Measurements from ENCODE around the gene STRBP.
"Not testable (repeated sequence)": the region's sequence is repeated elsewhere in the genome, so short reads cannot be mapped to it uniquely, and the experiment has no call there.

Gene STRBP

GRCh38 chr9:123283048-123283408, 14.6 kb upstream of the STRBP start:
- DNase-seq (ENCODE audit: low read depth in 2 of 2), result no peak

- no peak for DNase-seq (ENCODE audit: low read depth in 2 of 2)
Observed at GRCh38 chr9:123282362-123283047, 14.1 kb upstream of the STRBP start.

DNA sequence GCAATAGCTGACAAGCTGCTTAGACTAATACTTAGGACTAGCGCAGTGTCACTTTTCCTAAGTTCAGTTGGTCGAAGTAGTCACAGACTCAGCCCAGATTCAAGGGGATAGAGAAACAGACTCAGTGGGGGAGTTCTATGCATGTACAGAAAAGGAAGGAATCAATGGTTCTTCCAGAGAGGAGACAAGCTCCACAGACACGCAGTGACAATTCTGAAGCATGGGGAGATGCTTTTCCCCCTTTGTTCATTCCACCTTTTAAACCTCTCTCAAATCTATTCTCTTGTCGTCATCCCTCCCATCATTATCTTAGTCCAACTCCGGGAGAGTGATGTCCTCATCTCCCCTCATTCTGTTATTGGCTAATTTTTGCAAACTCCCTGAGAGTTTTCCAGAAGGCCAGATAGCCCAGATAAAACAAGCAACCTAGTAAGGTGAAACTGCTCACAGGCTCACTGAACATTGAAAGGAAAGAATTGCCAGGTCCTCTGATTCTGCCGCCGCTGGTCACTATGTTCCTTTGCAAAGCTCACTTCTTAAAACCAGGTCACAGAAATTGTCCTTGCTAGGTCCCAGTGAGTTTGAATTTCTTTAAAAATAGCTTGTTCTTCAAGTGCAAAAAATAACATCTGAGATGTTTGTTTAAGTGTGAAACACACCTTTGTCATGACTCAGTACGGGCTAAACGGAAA, 13.4 kb upstream of the STRBP start:
- no peak for DNase-seq (ENCODE audit: low read depth in 2 of 2)

DNA sequence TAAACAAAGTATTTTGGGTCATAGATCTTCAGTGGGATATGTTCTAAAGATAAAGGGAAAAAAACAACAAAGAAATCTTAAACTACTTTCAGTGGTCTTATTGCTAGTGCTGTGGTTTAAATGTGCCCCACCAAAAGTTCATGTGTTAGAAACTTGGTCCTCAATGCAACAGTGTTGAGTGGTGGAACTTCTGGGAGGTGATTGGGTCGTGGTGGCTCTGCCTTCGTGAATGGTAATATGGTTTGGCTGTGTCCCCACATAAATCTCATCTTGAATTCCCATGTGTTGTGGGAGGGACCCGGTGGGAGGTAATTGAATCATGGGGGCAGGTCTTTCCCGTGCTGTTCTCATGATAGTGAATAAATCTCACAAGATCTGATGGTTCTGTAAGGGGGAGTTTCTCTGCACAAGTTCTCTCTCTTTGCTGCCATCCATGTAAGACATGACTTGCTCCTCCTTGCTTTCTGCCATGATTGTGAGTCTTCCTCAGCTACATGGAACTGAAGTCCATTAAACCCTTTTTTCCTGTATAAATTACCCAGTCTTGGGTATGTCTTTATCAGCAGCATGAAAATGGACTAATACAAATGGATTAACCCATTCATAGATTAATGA, 10.6 kb upstream of the STRBP start:
- not testable (repeated sequence) for DNase-seq (ENCODE audit: low read depth in 2 of 2)

- DNase-seq (ENCODE audit: low read depth in 2 of 2), result no peak
Observed at GRCh38 chr9:123278361-123278760, 10.0 kb upstream of the STRBP start.

DNA sequence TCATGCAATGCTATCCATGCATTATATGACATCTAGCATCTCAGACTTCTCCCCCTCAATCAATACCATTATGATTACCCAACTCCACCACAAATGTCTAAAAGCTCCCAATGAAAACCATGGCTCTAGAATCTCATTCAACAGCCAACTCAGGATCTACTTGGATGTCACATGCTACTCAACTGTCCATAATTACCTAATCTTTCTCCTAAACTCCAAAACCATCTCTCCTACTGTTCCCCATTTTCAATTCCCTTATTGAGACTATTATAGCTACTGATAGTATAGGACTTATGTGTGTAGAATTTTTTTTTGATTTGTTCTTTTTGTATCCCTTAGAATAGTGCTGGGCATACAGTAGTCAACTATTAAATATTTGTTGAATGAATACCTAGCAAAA, 8.2 kb upstream of the STRBP start:
- no peak for DNase-seq (ENCODE audit: low read depth in 2 of 2)

GRCh38 chr9:123271133-123271532, 2.7 kb upstream of the STRBP start:
- not testable (repeated sequence) for DNase-seq (ENCODE audit: low read depth in 2 of 2)

- no peak for DNase-seq (ENCODE audit: low read depth in 2 of 2)
Observed at GRCh38 chr9:123269281-123269680, 895 bp upstream of the STRBP start.

DNA sequence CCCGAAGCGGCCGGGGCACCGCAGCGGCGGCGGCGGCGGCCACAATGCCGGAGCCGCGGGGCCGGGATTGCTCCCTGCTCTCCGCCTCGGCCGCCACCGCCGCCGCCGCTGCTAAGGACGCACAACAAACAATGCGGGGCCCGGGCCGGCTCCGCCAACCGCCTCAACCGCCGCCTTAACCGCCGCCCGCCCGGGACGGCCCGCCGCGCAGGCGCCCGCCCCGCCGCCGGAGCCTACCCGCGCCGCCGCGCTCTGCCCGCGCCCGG, 254 bp downstream of the STRBP start:
- no peak for DNase-seq (ENCODE audit: low read depth in 2 of 2)

- no peak for DNase-seq (ENCODE audit: low read depth in 2 of 2)
Observed at GRCh38 chr9:123267481-123268198, 746 bp downstream of the STRBP start.

DNA sequence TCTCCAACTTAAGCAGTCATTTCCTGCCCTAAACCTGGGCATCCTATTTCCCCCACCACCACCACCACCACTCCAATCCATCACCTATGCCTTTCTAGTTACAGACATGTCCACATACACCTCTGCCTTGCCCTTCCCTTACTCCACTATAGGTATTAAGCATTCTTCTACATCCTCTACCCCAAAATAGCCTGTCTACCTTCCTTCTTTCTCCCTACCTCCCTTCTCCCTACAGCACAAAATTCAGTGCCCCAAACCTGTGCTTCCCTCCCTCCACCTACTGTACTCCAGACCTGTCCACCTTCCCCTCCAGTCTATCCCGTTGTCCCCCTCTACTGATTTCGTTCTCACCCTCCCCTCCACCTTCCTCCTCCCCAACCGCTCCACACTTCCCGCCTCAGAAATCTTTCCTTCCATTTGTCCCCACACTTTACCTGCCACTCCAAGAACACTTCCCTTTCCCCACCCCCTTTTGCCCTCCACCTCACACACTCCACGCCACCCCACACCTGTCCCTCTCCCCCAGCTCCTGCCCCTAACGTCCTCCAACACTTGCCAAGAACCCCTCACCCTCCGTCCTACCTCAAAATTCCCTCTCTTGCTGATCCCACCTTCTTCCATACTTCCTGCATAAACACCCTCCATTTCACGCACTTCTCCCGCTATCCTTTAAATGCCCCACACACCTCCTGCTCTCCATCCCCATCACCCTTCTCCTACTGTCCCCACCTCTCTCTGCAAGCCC, 1.6 kb downstream of the STRBP start:
- no peak for DNase-seq (ENCODE audit: low read depth in 2 of 2)

GRCh38 chr9:123265833-123266232, 2.6 kb downstream of the STRBP start:
- DNase-seq (ENCODE audit: low read depth in 2 of 2), result no peak

DNA sequence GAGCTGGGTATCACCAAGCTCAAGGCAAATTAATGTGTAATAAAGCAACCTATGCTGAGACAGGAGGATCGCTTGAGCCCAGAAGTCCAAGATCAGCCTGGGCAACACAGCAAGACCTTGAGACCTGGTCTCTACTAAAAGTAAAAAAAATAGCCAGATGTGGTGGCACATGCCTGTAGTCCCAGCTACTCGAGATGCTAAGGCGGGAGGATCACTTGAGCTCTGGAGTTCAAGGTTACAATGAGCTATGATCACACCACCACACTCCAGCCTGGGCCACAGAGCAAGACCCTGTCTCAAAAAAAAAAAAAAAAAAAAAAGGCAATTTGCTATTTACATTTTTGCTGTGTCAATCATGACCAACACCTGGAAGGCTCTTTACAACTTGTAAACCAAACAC, 5.2 kb downstream of the STRBP start:
- DNase-seq (ENCODE audit: low read depth in 2 of 2), result no peak

- no peak for DNase-seq (ENCODE audit: low read depth in 2 of 2)
Observed at GRCh38 chr9:123262338-123262737, 6.0 kb downstream of the STRBP start.

DNA sequence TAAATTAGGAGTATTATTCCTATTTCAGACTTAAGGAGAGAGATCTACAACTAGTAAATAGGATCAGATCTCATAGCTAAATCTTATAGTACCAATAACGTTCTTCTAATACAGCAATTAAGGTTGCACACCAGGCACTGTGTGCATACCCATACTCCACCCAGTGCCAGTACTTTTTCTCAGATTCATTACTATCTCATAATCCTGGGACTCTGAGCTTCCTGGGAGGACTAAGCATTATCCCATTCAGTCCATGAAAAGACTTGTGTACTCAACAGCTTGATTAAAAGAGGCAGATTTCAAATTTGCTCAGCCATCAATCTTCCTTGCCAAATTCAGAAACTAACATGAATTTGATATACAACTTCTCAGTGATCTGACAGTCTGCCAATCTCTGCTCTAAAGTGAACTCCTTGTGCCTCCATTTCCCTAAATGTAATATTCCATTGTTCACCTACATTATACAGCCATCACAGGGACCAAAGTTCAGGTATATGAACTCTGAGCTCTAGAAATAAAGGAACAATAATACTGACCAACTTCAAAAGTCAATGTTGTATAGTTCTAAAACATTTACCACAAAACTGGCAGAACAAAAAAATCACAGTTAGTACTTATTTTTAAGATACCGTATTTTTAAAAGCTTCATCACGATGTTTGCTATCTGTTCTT, 7.2 kb downstream of the STRBP start:
- DNase-seq (ENCODE audit: low read depth in 2 of 2), result no peak

DNA sequence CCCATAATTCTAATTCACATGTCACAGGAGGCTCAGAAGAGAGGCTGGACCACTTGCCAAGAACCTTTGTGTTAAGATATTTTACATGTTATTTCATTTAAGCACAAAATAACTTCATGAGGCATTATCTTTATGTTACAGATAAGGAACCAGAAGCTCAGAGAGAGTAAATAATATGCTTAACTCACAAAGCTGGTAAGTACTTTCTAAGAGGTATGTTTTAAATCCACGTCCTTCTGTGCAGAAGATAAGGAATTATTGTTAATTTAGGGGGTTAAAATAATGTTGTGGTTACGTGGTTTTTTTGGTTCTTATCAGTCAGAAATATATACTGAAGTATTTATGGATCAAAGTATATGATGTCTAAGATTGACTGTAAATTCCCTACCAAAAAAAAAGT, 8.0 kb downstream of the STRBP start:
- no peak for DNase-seq (ENCODE audit: low read depth in 2 of 2)

DNA sequence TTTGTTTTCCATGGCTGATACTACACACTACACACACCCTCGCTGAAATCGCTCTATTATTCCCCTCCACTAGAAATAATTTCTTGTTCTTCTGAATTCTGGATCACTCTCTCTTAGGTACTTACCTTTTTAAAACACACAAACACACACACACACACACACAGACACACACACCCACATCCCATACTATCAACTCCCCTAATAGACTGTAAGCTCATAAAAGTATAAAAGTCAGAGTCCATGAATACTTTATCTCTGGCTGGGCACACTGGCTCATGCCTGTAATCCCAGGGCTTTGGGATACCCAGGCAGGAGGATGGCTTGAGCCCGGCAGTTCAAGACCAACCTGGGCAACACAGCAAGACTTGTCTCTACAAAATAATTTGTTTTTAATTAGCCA, 11.1 kb downstream of the STRBP start:
- DNase-seq (ENCODE audit: low read depth in 2 of 2), result no peak

DNA sequence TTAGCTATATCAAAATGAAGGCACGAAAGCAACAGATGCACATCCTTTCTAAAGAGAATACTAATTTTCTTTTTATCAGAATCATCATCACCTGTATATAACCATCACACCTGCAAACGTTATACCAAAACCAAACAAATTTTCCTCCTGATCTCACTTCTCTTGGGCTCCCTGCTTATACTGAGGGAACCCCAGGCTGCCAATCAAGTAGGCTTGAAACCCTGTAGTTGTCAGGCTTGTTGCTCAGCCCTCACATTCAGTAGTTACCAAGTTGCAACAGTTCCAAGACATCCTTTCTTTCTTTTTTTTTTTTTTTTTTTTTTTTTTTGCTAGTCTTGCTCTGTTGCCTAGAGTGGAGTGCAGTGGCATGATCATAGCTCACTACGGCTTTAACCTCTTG, 12.7 kb downstream of the STRBP start:
- DNase-seq (ENCODE audit: low read depth in 2 of 2), result no peak

GRCh38 chr9:123253204-123253603, 15.2 kb downstream of the STRBP start:
- DNase-seq (ENCODE audit: low read depth in 2 of 2), result no peak

DNA sequence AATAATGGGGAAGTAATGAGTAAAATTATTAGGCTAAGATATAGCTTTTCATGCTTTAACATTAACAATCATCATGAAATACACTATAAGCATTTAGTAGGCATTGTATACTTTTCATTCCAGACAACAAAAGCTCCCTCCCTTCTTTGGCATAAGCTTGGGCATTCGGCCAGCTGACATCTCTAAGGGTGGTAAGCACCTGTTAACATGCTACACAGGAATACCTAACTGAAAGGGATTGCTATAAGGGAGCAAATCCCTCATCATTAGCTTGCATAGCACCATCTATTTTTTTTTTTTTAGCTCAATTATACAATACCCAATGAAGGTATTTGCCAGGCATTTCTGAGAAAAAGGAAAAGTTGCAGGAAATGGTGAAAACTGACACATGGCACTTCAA, 16.6 kb downstream of the STRBP start:
- DNase-seq (ENCODE audit: low read depth in 2 of 2), result no peak

DNA sequence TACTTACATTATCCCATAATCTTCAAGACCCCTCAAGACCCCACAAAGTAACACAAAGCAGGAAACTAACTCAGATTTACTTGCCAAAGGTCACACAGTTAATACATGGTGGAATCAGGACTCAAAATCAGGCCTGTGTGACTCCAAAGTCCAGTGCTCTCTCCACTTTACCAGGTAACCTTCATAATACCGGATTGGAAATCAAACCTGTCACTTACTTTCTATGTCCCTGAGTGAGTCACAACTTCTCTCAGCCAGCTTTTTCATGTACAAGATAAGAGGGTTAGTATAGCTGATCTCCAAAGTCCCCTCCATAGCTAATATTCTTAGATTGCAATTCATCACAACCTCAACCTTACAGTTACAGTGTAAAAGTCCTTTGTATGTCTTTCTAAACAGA, 17.1 kb downstream of the STRBP start:
- DNase-seq (ENCODE audit: low read depth in 2 of 2), result no peak

GRCh38 chr9:123250504-123250903, 17.9 kb downstream of the STRBP start:
- DNase-seq (ENCODE audit: low read depth in 2 of 2), result no peak
